ENCODE data around the gene SH3RF3. TPM values are rescaled to one million over a fixed set of nuclear protein-coding genes. Genes with fewer than 3 reads are reported as not detected.
A peak's percentile ranks its signal among the peaks of the same experiment; 100 is the strongest.

SH3RF3 gene
- total and polyA plus RNA-seq, 4 donors: 2.9 to 9.7 (median 8.6) TPM

- H3K9me3 ChIP-seq (ENCODE audit: control insufficient read depth in 4 of 4, insufficient read depth in 3 of 4, low read length in 3 of 4): no peaks in the 10 kb centered on the region
- no peak overlapping the region for H3K27ac ChIP-seq (ENCODE audit: low read depth in 1 of 2, low read length in 1 of 2)
- no peaks in the 10 kb centered on the region for H3K27me3 ChIP-seq (ENCODE audit: control insufficient read depth in 3 of 3, insufficient read depth in 3 of 3, low read length in 2 of 3)
- peaks cover 0 to 19% (median 4%) of the 10 kb centered on the region in 5 donors for H3K4me1 ChIP-seq (ENCODE audit: control insufficient read depth in 5 of 5, insufficient read depth in 5 of 5, low read length in 5 of 5)
- H3K4me3 ChIP-seq: no peak overlapping the region
- H3K36me3 ChIP-seq (ENCODE audit: control insufficient read depth in 4 of 4, insufficient read depth in 4 of 4, low read length in 4 of 4): no peaks in the 10 kb centered on the region
- DNase-seq (no peak), ATAC-seq (ENCODE audit: insufficient read depth, low FRiP score) (no peak)
- TF ChIP-seq CTCF (IDR thresholded peaks at IDR 0.05; ENCODE audit: control extremely low read depth, extremely low read depth): no peak
- WGBS, 2 donors: 69% methylated on average over 6 of the region's 6 CpGs
- H3K9ac ChIP-seq (ENCODE audit: insufficient read depth in 1 of 2, low read length in 2 of 2): no peak overlapping the region
These were observed 87.3 kb downstream of the SH3RF3 start for GRCh38 chr2:109216332-109216731.

GRCh38 chr2:109217362-109218086 lies 88.5 kb downstream of the SH3RF3 start:
- no peak overlapping the region for H3K9ac ChIP-seq (ENCODE audit: insufficient read depth in 1 of 2, low read length in 2 of 2)
- H3K36me3 ChIP-seq (ENCODE audit: control insufficient read depth in 4 of 4, insufficient read depth in 4 of 4, low read length in 4 of 4): no peaks in the 10 kb centered on the region
- 56 to 61% methylated on average over 12 of the region's 12 CpGs for WGBS, 2 donors
- DNase-seq: peak in 1 of 3 donors; percentile 32
- ATAC-seq (ENCODE audit: insufficient read depth, low FRiP score): no peak
- no peaks in the 10 kb centered on the region for H3K27me3 ChIP-seq (ENCODE audit: control insufficient read depth in 3 of 3, insufficient read depth in 3 of 3, low read length in 2 of 3)
- TF ChIP-seq CTCF (IDR thresholded peaks at IDR 0.05; ENCODE audit: control extremely low read depth, extremely low read depth): no peak
- peaks cover 0 to 19% (median 4%) of the 10 kb centered on the region in 5 donors for H3K4me1 ChIP-seq (ENCODE audit: control insufficient read depth in 5 of 5, insufficient read depth in 5 of 5, low read length in 5 of 5)
- H3K27ac ChIP-seq (ENCODE audit: low read depth in 1 of 2, low read length in 1 of 2): peak overlapping the region in 1 of 2 donors; percentile 68
- H3K4me3 ChIP-seq: no peak overlapping the region
- H3K9me3 ChIP-seq (ENCODE audit: control insufficient read depth in 4 of 4, insufficient read depth in 3 of 4, low read length in 3 of 4): no peaks in the 10 kb centered on the region

- WGBS, 2 donors: 36 to 45% methylated on average over 6 of the region's 6 CpGs
- H3K27ac ChIP-seq (ENCODE audit: low read depth in 1 of 2, low read length in 1 of 2): no peak overlapping the region
- H3K27me3 ChIP-seq (ENCODE audit: control insufficient read depth in 3 of 3, insufficient read depth in 3 of 3, low read length in 2 of 3): no peaks in the 10 kb centered on the region
- no peak overlapping the region for H3K4me3 ChIP-seq
- H3K9ac ChIP-seq (ENCODE audit: insufficient read depth in 1 of 2, low read length in 2 of 2): no peak overlapping the region
- no peak for TF ChIP-seq CTCF (IDR thresholded peaks at IDR 0.05; ENCODE audit: control extremely low read depth, extremely low read depth)
- DNase-seq: no peak
- no peaks in the 10 kb centered on the region for H3K9me3 ChIP-seq (ENCODE audit: control insufficient read depth in 4 of 4, insufficient read depth in 3 of 4, low read length in 3 of 4)
- H3K4me1 ChIP-seq (ENCODE audit: control insufficient read depth in 5 of 5, insufficient read depth in 5 of 5, low read length in 5 of 5): peaks cover 0 to 16% (median 4%) of the 10 kb centered on the region in 5 donors
- H3K36me3 ChIP-seq (ENCODE audit: control insufficient read depth in 4 of 4, insufficient read depth in 4 of 4, low read length in 4 of 4): no peaks in the 10 kb centered on the region
- ATAC-seq (ENCODE audit: insufficient read depth, low FRiP score): no peak
These were observed 89.2 kb downstream of the SH3RF3 start for GRCh38 chr2:109218087-109218791.

Measured in lung (tissue), 12 donors.